ENCODE data around the gene SYNE2. TPM values are rescaled to one million over a fixed set of nuclear protein-coding genes. Genes with fewer than 3 reads are reported as not detected.

The SYNE2 gene
- total RNA-seq, 1 donor from 2014 or later = 36.6 TPM

DNA sequence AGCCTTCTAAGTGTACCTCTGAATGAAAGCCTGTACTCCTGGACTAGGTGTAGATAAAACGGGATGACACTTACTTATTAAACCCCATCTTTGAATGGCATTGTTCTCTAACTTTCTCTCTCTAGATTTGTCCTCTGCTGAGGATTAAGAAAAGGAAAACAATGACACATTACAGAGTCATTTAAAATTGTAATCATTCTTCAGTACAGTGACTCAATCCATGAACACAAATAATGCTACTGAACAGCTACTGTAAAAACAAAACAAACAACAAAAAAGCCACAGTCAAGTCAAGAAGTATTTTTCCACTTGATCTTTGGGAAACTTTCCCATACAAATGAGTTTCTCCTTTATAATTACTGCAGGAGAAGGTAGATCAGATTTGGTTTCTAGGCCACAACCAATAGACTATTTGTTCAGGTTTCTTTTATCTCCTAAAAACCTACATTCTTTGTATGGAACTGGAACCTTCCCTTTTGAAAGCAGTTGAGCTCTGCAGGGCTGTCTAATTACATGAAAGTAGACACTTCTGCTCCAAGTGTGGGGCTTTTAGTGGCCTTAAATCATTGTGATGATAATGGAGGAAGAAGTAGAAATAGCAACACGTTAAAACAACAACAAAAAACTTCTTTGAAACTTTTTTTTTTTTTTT is 222.3 kb downstream of the SYNE2 start:
- FAIRE-seq = no peak
- Histone ChIP-seq H3K36me3 (ENCODE audit: control insufficient read depth, insufficient read depth, low read length) (peaks cover 4% of the 10 kb centered on the region), H3K4me3 (ENCODE audit: low read depth, low read length) (no peak overlapping the region), H3K27me3 (ENCODE audit: control insufficient read depth, insufficient read depth, low read length) (no peaks in the 10 kb centered on the region)
- peak; percentile 93 for DNase-seq (ENCODE audit: low read depth)
- TF ChIP-seq, protein P1, sequence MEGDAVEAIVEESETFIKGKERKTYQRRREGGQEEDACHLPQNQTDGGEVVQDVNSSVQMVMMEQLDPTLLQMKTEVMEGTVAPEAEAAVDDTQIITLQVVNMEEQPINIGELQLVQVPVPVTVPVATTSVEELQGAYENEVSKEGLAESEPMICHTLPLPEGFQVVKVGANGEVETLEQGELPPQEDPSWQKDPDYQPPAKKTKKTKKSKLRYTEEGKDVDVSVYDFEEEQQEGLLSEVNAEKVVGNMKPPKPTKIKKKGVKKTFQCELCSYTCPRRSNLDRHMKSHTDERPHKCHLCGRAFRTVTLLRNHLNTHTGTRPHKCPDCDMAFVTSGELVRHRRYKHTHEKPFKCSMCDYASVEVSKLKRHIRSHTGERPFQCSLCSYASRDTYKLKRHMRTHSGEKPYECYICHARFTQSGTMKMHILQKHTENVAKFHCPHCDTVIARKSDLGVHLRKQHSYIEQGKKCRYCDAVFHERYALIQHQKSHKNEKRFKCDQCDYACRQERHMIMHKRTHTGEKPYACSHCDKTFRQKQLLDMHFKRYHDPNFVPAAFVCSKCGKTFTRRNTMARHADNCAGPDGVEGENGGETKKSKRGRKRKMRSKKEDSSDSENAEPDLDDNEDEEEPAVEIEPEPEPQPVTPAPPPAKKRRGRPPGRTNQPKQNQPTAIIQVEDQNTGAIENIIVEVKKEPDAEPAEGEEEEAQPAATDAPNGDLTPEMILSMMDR (IDR thresholded peaks at IDR 0.05; ENCODE audit: insufficient read depth, low read length, severe bottlenecking) = no peak

DNA sequence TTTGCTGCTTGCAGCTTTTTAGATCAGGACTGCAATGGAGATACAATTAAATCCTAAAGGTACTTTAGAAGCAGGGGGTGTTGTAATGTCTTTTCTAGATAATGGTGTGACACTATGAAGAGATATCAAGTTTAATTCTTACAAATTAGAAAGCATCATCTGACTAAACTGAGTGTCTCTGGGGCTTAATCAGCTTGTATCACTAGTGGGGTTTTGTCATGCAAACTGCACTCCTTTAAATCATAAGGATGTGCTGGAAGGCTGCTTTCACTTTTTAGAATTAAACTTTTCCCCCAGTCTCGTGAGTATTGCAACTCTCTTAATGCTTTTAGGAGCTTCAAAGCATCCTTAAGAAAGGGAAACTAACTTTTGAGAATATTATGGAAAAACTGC is 222.8 kb downstream of the SYNE2 start:
- TF ChIP-seq, protein P1 (IDR thresholded peaks at IDR 0.05; ENCODE audit: insufficient read depth, low read length, severe bottlenecking) = no peak
- H3K27me3 ChIP-seq (ENCODE audit: control insufficient read depth, insufficient read depth, low read length) = no peaks in the 10 kb centered on the region
- DNase-seq (ENCODE audit: low read depth) (no peak), FAIRE-seq (no peak)
- H3K36me3 ChIP-seq (ENCODE audit: control insufficient read depth, insufficient read depth, low read length) = peaks cover 4% of the 10 kb centered on the region
- H3K4me3 ChIP-seq (ENCODE audit: low read depth, low read length) = no peak overlapping the region

DNA sequence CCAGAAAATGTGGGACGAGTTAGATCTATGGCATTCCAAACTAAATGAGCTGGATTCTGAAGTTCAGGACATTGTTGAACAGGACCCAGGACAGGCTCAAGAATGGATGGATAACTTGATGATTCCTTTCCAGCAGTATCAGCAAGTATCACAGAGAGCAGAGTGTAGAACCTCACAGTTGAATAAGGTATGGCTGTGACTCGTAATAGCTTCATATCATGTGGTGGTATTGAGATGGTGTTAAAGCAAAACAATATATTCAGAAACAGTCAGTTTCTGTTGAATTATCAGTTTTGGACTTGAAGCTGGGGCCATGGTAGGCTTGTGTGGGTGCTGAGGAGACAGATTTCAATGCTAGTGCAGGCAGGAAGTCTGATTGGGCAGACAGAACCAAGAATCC is 227.6 kb downstream of the SYNE2 start:
- no peaks in the 10 kb centered on the region for H3K27me3 ChIP-seq (ENCODE audit: control insufficient read depth, insufficient read depth, low read length)
- H3K4me3 ChIP-seq (ENCODE audit: low read depth, low read length) = no peak overlapping the region
- FAIRE-seq = no peak
- TF ChIP-seq, protein P1 (IDR thresholded peaks at IDR 0.05; ENCODE audit: insufficient read depth, low read length, severe bottlenecking) = no peak
- H3K36me3 ChIP-seq (ENCODE audit: control insufficient read depth, insufficient read depth, low read length) = no peaks in the 10 kb centered on the region
- DNase-seq (ENCODE audit: low read depth) = peak; percentile 25

DNA sequence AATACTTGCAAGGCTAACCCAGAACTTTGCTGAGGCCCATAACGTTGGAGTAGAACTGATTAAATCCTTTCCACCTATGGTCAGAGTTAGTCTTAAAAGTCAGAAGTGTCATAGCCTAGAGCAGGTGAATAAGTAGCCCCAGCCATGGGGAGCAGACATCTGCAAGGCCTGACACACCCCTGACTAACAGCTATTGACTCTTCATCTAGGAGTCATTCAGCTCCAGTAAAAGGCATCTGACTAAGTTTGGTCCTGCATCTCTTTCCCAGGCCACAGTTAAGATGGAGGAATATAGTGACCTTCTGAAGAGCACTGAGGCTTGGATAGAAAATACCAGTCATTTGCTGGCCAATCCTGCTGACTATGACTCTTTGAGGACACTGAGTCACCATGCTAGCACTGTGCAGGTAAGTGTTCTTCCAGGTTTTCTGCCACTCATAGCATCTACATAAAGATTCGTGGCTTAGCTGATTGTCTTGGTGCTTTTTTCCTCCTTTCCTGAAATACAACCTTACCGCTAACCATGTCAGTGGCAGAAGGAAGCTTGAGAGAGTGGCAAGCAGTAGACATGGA is 228.5 kb downstream of the SYNE2 start:
- Histone ChIP-seq H3K27me3 (ENCODE audit: control insufficient read depth, insufficient read depth, low read length) (no peaks in the 10 kb centered on the region), H3K4me3 (ENCODE audit: low read depth, low read length) (no peak overlapping the region), H3K36me3 (ENCODE audit: control insufficient read depth, insufficient read depth, low read length) (no peaks in the 10 kb centered on the region)
- TF ChIP-seq, protein P1 (IDR thresholded peaks at IDR 0.05; ENCODE audit: insufficient read depth, low read length, severe bottlenecking) = no peak
- FAIRE-seq (no peak), DNase-seq (ENCODE audit: low read depth) (peak; percentile 75)

DNA sequence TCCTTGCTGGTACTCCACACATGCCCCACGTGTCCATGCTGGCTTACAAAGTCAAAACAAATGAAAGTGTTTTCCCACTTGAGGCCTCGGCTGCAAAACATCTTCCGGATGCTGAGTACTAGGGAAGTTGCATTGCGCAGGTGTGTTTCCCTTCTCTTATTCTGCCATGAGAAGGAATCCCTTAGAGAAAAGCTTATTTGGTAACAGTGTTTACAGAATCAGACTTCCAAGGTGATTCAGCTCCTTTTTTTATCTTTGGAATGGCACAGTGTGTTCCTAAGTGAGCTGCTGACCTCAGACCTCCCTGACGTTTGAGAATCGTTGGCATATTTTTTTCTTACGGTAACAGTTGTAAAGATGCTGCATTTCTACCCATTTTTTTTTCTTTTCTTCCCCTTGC is 230.0 kb downstream of the SYNE2 start:
- Histone ChIP-seq H3K4me3 (ENCODE audit: low read depth, low read length) (no peak overlapping the region), H3K36me3 (ENCODE audit: control insufficient read depth, insufficient read depth, low read length) (no peaks in the 10 kb centered on the region), H3K27me3 (ENCODE audit: control insufficient read depth, insufficient read depth, low read length) (no peaks in the 10 kb centered on the region)
- FAIRE-seq (peak; percentile 13), DNase-seq (ENCODE audit: low read depth) (peak; percentile 83)
- TF ChIP-seq, protein P1 (IDR thresholded peaks at IDR 0.05; ENCODE audit: insufficient read depth, low read length, severe bottlenecking) = no peak

DNA sequence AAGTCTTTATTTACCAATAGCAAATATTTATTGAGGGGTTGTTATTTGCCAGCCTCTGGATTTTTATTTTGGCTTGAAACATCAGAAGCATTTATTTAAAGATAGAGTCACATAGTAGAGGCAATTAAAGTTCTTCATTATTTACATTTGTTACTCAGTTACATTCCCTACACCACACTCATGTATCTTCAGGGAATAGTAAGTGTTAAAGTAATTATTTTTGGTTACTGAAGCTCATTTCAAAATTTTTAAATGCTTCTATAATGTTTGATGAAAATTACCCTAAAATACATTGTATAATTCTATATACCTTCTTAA is 235.8 kb downstream of the SYNE2 start:
- no peaks in the 10 kb centered on the region for H3K36me3 ChIP-seq (ENCODE audit: control insufficient read depth, insufficient read depth, low read length)
- no peak for FAIRE-seq
- no peak for DNase-seq (ENCODE audit: low read depth)
- no peaks in the 10 kb centered on the region for H3K27me3 ChIP-seq (ENCODE audit: control insufficient read depth, insufficient read depth, low read length)
- no peak overlapping the region for H3K4me3 ChIP-seq (ENCODE audit: low read depth, low read length)
- TF ChIP-seq, protein P1 (IDR thresholded peaks at IDR 0.05; ENCODE audit: insufficient read depth, low read length, severe bottlenecking) = no peak

Measured in bronchial epithelial cell (primary cell).